ENCODE measurements around the gene PNPLA7. TPM values are rescaled to one million over a fixed set of nuclear protein-coding genes. Genes with fewer than 3 reads are reported as not detected.
"Not testable (repeated sequence)": the region's sequence is repeated elsewhere in the genome, so short reads cannot be mapped to it uniquely, and the experiment has no call there.

PNPLA7 gene
- total RNA-seq: 10 to 100 TPM in 3 of 4 donors, 1 to 10 TPM in 1; 6.9 to 22.3 (median 12.8) TPM
- 1 to 10 TPM; 1.2 to 7.7 (median 3.9) TPM for polyA plus RNA-seq
- long read RNA-seq, donor 1, full-length matches to known transcripts: 18 of 41 reads
- long read RNA-seq, donor 1, partial matches to known transcripts: 14 of 41 reads
- long read RNA-seq, donor 1, other reads (novel, unspliced or antisense): 9 of 41 reads
- long read RNA-seq, donor 2, full-length matches to known transcripts: 3 of 19 reads
- long read RNA-seq, donor 2, partial matches to known transcripts: 12 of 19 reads
- long read RNA-seq, donor 2, other reads (novel, unspliced or antisense): 4 of 19 reads

- H3K4me3 ChIP-seq: peak within 1 kb of the TSS; percentile 93
These were observed at the start of gene PNPLA7 for GRCh38 chr9:137550231-137550621. Gene PNPLA7 (minus strand): TSS chr9:137550402. CDS start chr9:137550197, 205 bp downstream.

GRCh38 chr9:137598943-137599342 is 48.7 kb upstream of the PNPLA7 start:
- Histone ChIP-seq H3K9me3 (no peaks in the 10 kb centered on the region), H3K27me3 (ENCODE audit: insufficient read depth in 3 of 3, low read length in 2 of 3) (no peaks in the 10 kb centered on the region), H3K4me3 (no peak overlapping the region), H3K4me1 (no peaks in the 10 kb centered on the region), H3K36me3 (ENCODE audit: insufficient read depth in 1 of 2, low read depth in 1 of 2) (no peaks in the 10 kb centered on the region), H3K27ac (no peak overlapping the region)
- no peak for TF ChIP-seq CTCF (IDR thresholded peaks at IDR 0.05)
- intact Hi-C loops (cut with DNase I): no loop called here
- 68 to 70% (median 69%) methylated on average over 8 of the region's 8 CpGs for WGBS, 3 donors
- ATAC-seq (no peak), DNase-seq (no peak)

More at GRCh38 chr9:137550231-137550621, at the start of gene PNPLA7:
- 1 to 2% (median 2%) methylated on average over 13 of the region's 13 CpGs for WGBS, 3 donors
- peaks cover 0 to 32% of the 10 kb centered on the region in 2 donors for H3K36me3 ChIP-seq (ENCODE audit: insufficient read depth in 1 of 2, low read depth in 1 of 2)
- H3K27me3 ChIP-seq (ENCODE audit: insufficient read depth in 3 of 3, low read length in 2 of 3): no peaks in the 10 kb centered on the region
- peak; percentile 78 to 87 (median 82) for ATAC-seq
- no peak for TF ChIP-seq CTCF (IDR thresholded peaks at IDR 0.05)
- H3K27ac ChIP-seq: peak within 1 kb of the TSS; percentile 95
- H3K9me3 ChIP-seq: no peaks in the 10 kb centered on the region
- H3K4me1 ChIP-seq: peaks cover 32% of the 10 kb centered on the region
- peak; percentile 89 to 94 for DNase-seq
- intact Hi-C loops (cut with DNase I): no loop called here

GRCh38 chr9:137596577-137596976 is 46.4 kb upstream of the PNPLA7 start:
- intact Hi-C loops (cut with DNase I); H3K4me3 ChIP-seq; H3K27ac ChIP-seq; H3K9me3 ChIP-seq; DNase-seq; H3K27me3 ChIP-seq (ENCODE audit: insufficient read depth in 3 of 3, low read length in 2 of 3); H3K36me3 ChIP-seq (ENCODE audit: insufficient read depth in 1 of 2, low read depth in 1 of 2); ATAC-seq; H3K4me1 ChIP-seq: not testable (repeated sequence)
- 93 to 94% (median 93%) methylated on average over 7 of the region's 7 CpGs for WGBS, 3 donors

DNA sequence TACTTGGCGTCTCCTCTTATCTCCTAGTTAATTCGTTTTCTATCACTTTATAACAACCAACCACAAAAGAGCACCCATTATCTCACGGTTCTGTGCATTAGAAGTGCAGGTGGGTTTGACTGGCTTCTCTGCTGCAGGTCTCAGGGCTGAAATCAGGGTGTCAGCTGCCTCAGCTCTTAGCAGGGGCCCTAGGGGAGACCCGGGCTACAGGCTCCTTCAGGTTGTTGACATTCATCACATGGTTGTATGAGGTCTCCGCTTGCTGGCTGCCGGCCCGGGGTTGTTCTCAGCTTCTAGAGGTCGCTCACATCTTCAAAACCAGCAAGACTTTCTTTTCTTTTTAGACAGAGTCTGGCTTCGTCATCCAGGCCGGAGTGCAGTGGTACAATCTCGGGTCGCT is 43.0 kb upstream of the PNPLA7 start:
- no peak for DNase-seq
- no peak overlapping the region for H3K4me3 ChIP-seq
- no peak for ATAC-seq
- no peak overlapping the region for H3K27ac ChIP-seq
- intact Hi-C loops (cut with DNase I): no loop called here
- peaks cover 0 to 7% of the 10 kb centered on the region in 2 donors for H3K36me3 ChIP-seq (ENCODE audit: insufficient read depth in 1 of 2, low read depth in 1 of 2)
- H3K4me1 ChIP-seq: peaks cover 9% of the 10 kb centered on the region
- H3K27me3 ChIP-seq (ENCODE audit: insufficient read depth in 3 of 3, low read length in 2 of 3): no peaks in the 10 kb centered on the region
- TF ChIP-seq CTCF (IDR thresholded peaks at IDR 0.05): no peak
- 87 to 90% (median 88%) methylated on average over 12 of the region's 12 CpGs for WGBS, 3 donors
- H3K9me3 ChIP-seq: no peaks in the 10 kb centered on the region

DNA sequence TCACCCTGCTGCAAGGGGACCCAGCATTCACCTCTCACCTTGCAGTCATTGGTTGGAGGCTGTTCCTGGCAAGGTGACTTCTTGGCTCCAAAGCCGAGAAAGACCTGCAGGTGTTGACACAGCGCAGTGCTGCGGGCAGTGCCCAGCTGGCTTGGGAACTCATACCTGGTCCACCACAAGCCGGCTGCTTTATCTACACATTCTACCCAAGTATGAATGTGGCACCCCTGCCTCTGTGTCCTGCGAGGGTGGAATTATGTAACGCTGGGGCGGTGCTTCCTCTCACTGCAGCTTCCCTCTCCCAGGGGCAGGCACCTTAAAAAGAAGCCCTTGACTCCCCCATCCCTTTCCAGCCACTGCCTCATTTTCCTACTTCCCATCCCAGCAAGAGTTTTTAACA is 42.6 kb upstream of the PNPLA7 start:
- DNase-seq (no peak), ATAC-seq (no peak)
- intact Hi-C loops (cut with DNase I): no loop called here
- Histone ChIP-seq H3K4me1 (peaks cover 9% of the 10 kb centered on the region), H3K27me3 (ENCODE audit: insufficient read depth in 3 of 3, low read length in 2 of 3) (no peaks in the 10 kb centered on the region), H3K4me3 (no peak overlapping the region), H3K9me3 (no peaks in the 10 kb centered on the region), H3K36me3 (ENCODE audit: insufficient read depth in 1 of 2, low read depth in 1 of 2) (peaks cover 0 to 11% of the 10 kb centered on the region in 2 donors), H3K27ac (no peak overlapping the region)
- 83 to 86% (median 84%) methylated on average over 7 of the region's 7 CpGs for WGBS, 3 donors
- no peak for TF ChIP-seq CTCF (IDR thresholded peaks at IDR 0.05)

Measured in psoas muscle (tissue), 8 donors.